Fibroblast of pulmonary artery (primary cell): ENCODE data around the gene OLIG2.

ENCODE experiments used
- DNase-seq: peaks from one replicate; pipeline ENCODE4 v3.0.0-alpha.2; 2010; ENCODE audit warnings: low read depth
- H3K4me3 ChIP-seq: replicated peaks from 2 replicates; pipeline ENCODE4 v1.5.1; 2011; ENCODE audit warnings: low read depth, mild to moderate bottlenecking, control low read depth, low read length, moderate library complexity
- TF ChIP-seq, protein P1 (sequence below): IDR thresholded peaks from 2 replicates; pipeline ENCODE4 v1.5.1; 2011; ENCODE audit warnings: mild to moderate bottlenecking, control low read depth, low read length, inconsistent platforms; ENCODE audit errors: missing control alignments

OLIG2 gene

DNA sequence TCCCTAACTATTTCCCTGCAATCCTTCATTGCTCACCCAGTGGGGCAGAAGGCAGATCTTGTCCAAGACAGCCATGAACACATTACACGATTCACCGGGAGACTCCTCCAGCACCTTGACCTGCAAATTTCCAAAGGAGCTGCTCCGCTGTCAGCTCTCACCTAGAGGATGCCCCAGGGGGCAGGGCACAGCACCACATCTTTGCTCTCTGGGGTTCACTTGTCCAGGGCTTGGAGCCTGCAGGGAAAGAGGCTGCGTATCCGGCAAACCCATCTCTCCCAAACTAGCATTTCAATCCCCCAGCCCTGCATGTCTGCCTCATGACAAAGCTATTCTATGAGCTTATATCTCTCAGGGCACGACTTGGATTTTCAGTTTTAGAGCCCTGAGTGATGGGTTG is 35.1 kb upstream of the OLIG2 start:
- DNase-seq = no peak
- no peak overlapping the region for H3K4me3 ChIP-seq
- TF ChIP-seq, protein P1, sequence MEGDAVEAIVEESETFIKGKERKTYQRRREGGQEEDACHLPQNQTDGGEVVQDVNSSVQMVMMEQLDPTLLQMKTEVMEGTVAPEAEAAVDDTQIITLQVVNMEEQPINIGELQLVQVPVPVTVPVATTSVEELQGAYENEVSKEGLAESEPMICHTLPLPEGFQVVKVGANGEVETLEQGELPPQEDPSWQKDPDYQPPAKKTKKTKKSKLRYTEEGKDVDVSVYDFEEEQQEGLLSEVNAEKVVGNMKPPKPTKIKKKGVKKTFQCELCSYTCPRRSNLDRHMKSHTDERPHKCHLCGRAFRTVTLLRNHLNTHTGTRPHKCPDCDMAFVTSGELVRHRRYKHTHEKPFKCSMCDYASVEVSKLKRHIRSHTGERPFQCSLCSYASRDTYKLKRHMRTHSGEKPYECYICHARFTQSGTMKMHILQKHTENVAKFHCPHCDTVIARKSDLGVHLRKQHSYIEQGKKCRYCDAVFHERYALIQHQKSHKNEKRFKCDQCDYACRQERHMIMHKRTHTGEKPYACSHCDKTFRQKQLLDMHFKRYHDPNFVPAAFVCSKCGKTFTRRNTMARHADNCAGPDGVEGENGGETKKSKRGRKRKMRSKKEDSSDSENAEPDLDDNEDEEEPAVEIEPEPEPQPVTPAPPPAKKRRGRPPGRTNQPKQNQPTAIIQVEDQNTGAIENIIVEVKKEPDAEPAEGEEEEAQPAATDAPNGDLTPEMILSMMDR = no peak

DNA sequence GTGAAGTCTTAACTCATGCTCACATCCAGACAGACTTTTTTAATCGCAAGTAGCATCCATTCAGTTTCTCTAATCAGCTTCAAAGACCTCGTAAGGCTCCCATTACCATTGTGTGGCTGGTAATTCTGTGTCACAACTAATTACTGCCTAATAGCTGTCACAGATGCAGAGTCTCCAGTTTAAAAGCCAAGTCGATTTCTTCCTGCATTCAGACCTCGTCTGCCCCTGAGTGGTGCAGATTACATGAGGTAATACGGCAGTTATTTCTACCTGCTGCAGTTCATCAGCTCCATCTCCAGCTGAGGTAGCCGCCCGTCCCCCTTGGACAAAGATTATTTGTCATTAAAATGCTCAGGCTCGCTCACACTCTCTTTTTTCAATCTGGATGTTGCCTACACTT is 34.4 kb upstream of the OLIG2 start:
- TF ChIP-seq, protein P1 = no peak
- H3K4me3 ChIP-seq = no peak overlapping the region
- no peak for DNase-seq

DNA sequence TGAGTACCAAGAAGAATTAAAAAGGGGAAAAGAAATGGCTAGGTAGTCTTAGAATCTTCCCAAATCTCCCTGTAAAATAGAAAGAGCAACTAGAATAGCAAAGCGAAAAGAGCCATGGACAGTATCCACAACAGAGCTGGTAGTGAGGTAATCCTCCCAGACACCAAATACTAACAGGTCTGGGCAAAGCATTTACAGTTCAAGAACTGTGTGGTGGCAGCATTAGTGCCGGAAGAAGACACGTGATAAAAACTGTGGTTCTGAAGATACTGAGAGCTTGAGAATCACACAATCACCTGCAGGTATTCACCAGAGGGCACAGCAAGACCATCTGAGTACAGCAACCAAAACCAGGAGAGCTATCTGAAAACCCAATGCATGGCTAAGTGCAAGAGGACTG is 31.8 kb upstream of the OLIG2 start:
- no peak overlapping the region for H3K4me3 ChIP-seq
- no peak for DNase-seq
- TF ChIP-seq, protein P1 = no peak

- peak; percentile 50 for DNase-seq
- H3K4me3 ChIP-seq = no peak overlapping the region
- TF ChIP-seq, protein P1 = peak; percentile 62
Measured at GRCh38 chr21:32994305-32994704, 31.4 kb upstream of the OLIG2 start.

DNA sequence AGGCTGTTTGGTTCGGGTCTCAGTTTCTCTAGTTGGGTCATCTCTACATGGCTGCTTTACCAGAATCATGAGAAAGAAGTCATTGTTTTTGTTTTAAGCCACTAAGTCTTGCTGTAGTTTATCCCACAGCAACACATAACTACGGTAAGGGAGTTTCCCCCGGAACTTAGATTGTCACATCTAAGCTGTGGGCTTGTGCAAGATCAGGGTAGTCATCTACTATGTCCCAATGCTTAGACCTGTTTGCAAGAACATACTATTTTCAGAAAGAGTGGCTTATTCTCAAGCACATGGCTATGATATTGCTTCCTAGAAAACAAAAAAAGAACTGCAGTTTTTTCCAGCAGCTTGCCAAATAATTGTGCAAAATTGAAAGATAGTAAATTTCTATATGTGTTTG is 18.0 kb upstream of the OLIG2 start:
- no peak overlapping the region for H3K4me3 ChIP-seq
- TF ChIP-seq, protein P1 = no peak
- DNase-seq = no peak

- no peak overlapping the region for H3K4me3 ChIP-seq
- TF ChIP-seq, protein P1 = no peak
- DNase-seq = no peak
Measured at GRCh38 chr21:33008333-33009051, 17.2 kb upstream of the OLIG2 start.

- TF ChIP-seq, protein P1 = no peak
- no peak for DNase-seq
Measured at GRCh38 chr21:33010931-33011330, 14.8 kb upstream of the OLIG2 start.

More at GRCh38 chr21:33010931-33011330, 14.8 kb upstream of the OLIG2 start:
- no peak overlapping the region for H3K4me3 ChIP-seq
